NCI-H2227 (cell line): ENCODE measurements around the gene CALCOCO2.
A peak's percentile ranks its signal among the peaks of the same experiment; 100 is the strongest.
"Not testable (repeated sequence)": the region's sequence is repeated elsewhere in the genome, so short reads cannot be mapped to it uniquely, and the experiment has no call there.

Experiments
- DNase-seq: peaks from one replicate; lab custom pipeline; 2025; ENCODE audit not compliant: unreplicated experiment; lab: John Stamatoyannopoulos, UW

CALCOCO2 gene

GRCh38 chr17:48872409-48872808 lies 41.6 kb downstream of the CALCOCO2 start:
- DNase-seq = not testable (repeated sequence)

GRCh38 chr17:48873209-48873608 lies 42.4 kb downstream of the CALCOCO2 start:
- no peak for DNase-seq

GRCh38 chr17:48873696-48874443 lies 43.0 kb downstream of the CALCOCO2 start:
- no peak for DNase-seq

- DNase-seq = peak; percentile 84
Measured at GRCh38 chr17:48878920-48879898, 48.4 kb downstream of the CALCOCO2 start.

GRCh38 chr17:48882272-48882671 lies 51.4 kb downstream of the CALCOCO2 start:
- no peak for DNase-seq

- no peak for DNase-seq
Measured at GRCh38 chr17:48883171-48883570, 52.3 kb downstream of the CALCOCO2 start.

- no peak for DNase-seq
Measured at GRCh38 chr17:48890086-48890485, 59.3 kb downstream of the CALCOCO2 start.

- peak; percentile 45 for DNase-seq
Measured at GRCh38 chr17:48892940-48893645, 62.3 kb downstream of the CALCOCO2 start.

- DNase-seq = no peak
Measured at GRCh38 chr17:48893646-48894508, 63.0 kb downstream of the CALCOCO2 start.

- DNase-seq = no peak
Measured at GRCh38 chr17:48894886-48895285, 64.1 kb downstream of the CALCOCO2 start.

GRCh38 chr17:48901241-48901640 lies 70.4 kb downstream of the CALCOCO2 start:
- no peak for DNase-seq

GRCh38 chr17:48903401-48903800 lies 72.6 kb downstream of the CALCOCO2 start:
- DNase-seq = no peak

GRCh38 chr17:48904428-48904827 lies 73.6 kb downstream of the CALCOCO2 start:
- DNase-seq = no peak

- DNase-seq = no peak
Measured at GRCh38 chr17:48905987-48906515, 75.2 kb downstream of the CALCOCO2 start.

GRCh38 chr17:48907713-48908046 lies 76.8 kb downstream of the CALCOCO2 start:
- peak; percentile 62 for DNase-seq

- peak; percentile 97 for DNase-seq
Measured at GRCh38 chr17:48908047-48908843, 77.4 kb downstream of the CALCOCO2 start, which contains the start of gene UBE2Z. Gene UBE2Z, plus strand, starts transcription at chr17:48908407. Its CDS starts 97 bp downstream, at chr17:48908504.

- peak; percentile 88 for DNase-seq
Measured at GRCh38 chr17:48908853-48909394, 78.1 kb downstream of the CALCOCO2 start.

GRCh38 chr17:48909783-48910182 lies 78.9 kb downstream of the CALCOCO2 start:
- no peak for DNase-seq

GRCh38 chr17:48910370-48910769 lies 79.5 kb downstream of the CALCOCO2 start:
- DNase-seq = no peak
